Activated T-helper 1 cell treated with anti-CD3 and anti-CD28 coated beads, Interleukin-12 subunit alpha, Interleukin-12 subunit beta, Interleukin-2, Interleukin-4 antibody, amounts not matched to agents 30 ng/mL and 10 ng/mL and 1 ng/mL, durations not matched to agents 14 hours and 24 hours and 36 hours (primary cell): ENCODE results near the gene INTS13. TPM values are rescaled to one million over a fixed set of nuclear protein-coding genes. Genes with fewer than 3 reads are reported as not detected.
"Not testable (repeated sequence)": the region's sequence is repeated elsewhere in the genome, so short reads cannot be mapped to it uniquely, and the experiment has no call there.

Source experiments
- DNase-seq: peaks from one replicate; pipeline ENCODE4 v3.0.0; 2021; ENCODE audit warnings: low spot score
- H3K27ac Mint-ChIP-seq: one replicate; pipeline ENCODE4 v1.8.0; 2021; ENCODE audit warnings: mild to moderate bottlenecking, mixed read lengths
- H3K27me3 Mint-ChIP-seq: one replicate; pipeline ENCODE4 v1.8.0; 2022; ENCODE audit warnings: mild to moderate bottlenecking, moderate library complexity, mixed read lengths; ENCODE audit not compliant: insufficient read depth
- H3K36me3 Mint-ChIP-seq: one replicate; pipeline ENCODE4 v1.8.0; 2021; ENCODE audit warnings: low read depth, mixed read lengths
- H3K4me1 Mint-ChIP-seq: one replicate; pipeline ENCODE4 v1.8.0; 2021; ENCODE audit warnings: low read depth, mixed read lengths
- H3K4me3 Mint-ChIP-seq: one replicate; pipeline ENCODE4 v1.8.0; 2021; ENCODE audit warnings: mild to moderate bottlenecking, moderate library complexity, mixed read lengths
- H3K9me3 Mint-ChIP-seq: one replicate; pipeline ENCODE4 v1.8.0; 2021; ENCODE audit warnings: mixed read lengths
- intact Hi-C: fragments of 100-400 bp; cut with micrococcal nuclease; formaldehyde crosslinking; loops from one replicate; pipeline ENCODE4 v1.15.1; 2024
- total RNA-seq: library from RNA; stranded (reverse); gene quantifications from 2 replicates; pipeline ENCODE4 v1.2.3, GENCODE V29; 2022

The INTS13 gene
- 43.8 and 52.2 TPM in 2 replicates for total RNA-seq

- Mint-ChIP-seq H3K27ac (peak within 1 kb of the TSS; percentile 96), H3K36me3 (peaks cover 25% of the 10 kb centered on the region), H3K9me3 (no peaks in the 10 kb centered on the region), H3K27me3 (no peaks in the 10 kb centered on the region), H3K4me1 (peaks cover 82% of the 10 kb centered on the region), H3K4me3 (peak within 1 kb of the TSS; percentile 96)
- intact Hi-C loops, result loop anchor here (1.0 to 10.0 kb wide), 13 partner anchors 34 to 1886 kb away; partner anchors contain the start of genes MED21, STK38L and TM7SF3
- peak; percentile 97 for DNase-seq
These were observed at the start of gene INTS13, which contains the start of gene FGFR1OP2 for GRCh38 chr12:26937863-26938700. INTS13 (minus strand) TSS chr12:26937981; CDS start chr12:26936803, 1,178 bp downstream. FGFR1OP2 (plus strand) TSS chr12:26938470; CDS start chr12:26954159, 15,689 bp downstream.

- DNase-seq, result no peak
- Mint-ChIP-seq H3K4me1 (no peaks in the 10 kb centered on the region), H3K4me3 (no peak overlapping the region), H3K27ac (no peak overlapping the region), H3K9me3 (no peaks in the 10 kb centered on the region), H3K36me3 (peaks cover 37% of the 10 kb centered on the region), H3K27me3 (no peaks in the 10 kb centered on the region)
- intact Hi-C loops, result no loop called here
These were observed 45.1 kb upstream of the INTS13 start for GRCh38 chr12:26982866-26983265.

- Mint-ChIP-seq H3K27ac (no peak overlapping the region), H3K36me3 (peaks cover 40% of the 10 kb centered on the region), H3K4me3 (no peak overlapping the region), H3K9me3 (no peaks in the 10 kb centered on the region), H3K4me1 (peaks cover 15% of the 10 kb centered on the region), H3K27me3 (no peaks in the 10 kb centered on the region)
- intact Hi-C loops, result no loop called here
- no peak for DNase-seq
These were observed 42.0 kb upstream of the INTS13 start for GRCh38 chr12:26979733-26980132.

- intact Hi-C loops, result no loop called here
- H3K9me3 Mint-ChIP-seq, result no peaks in the 10 kb centered on the region
- no peak overlapping the region for H3K4me3 Mint-ChIP-seq
- peaks cover 44% of the 10 kb centered on the region for H3K36me3 Mint-ChIP-seq
- DNase-seq, result no peak
- peaks cover 15% of the 10 kb centered on the region for H3K4me1 Mint-ChIP-seq
- H3K27me3 Mint-ChIP-seq, result no peaks in the 10 kb centered on the region
- H3K27ac Mint-ChIP-seq, result no peak overlapping the region
These were observed 41.0 kb upstream of the INTS13 start for GRCh38 chr12:26978801-26979200.

- no peak for DNase-seq
- H3K27me3 Mint-ChIP-seq, result no peaks in the 10 kb centered on the region
- H3K36me3 Mint-ChIP-seq, result peaks cover 48% of the 10 kb centered on the region
- no peaks in the 10 kb centered on the region for H3K9me3 Mint-ChIP-seq
- peaks cover 21% of the 10 kb centered on the region for H3K4me1 Mint-ChIP-seq
- intact Hi-C loops, result no loop called here
- H3K27ac Mint-ChIP-seq, result no peak overlapping the region
- no peak overlapping the region for H3K4me3 Mint-ChIP-seq
These were observed 38.9 kb upstream of the INTS13 start for GRCh38 chr12:26976687-26977086.

- H3K9me3 Mint-ChIP-seq, result no peaks in the 10 kb centered on the region
- intact Hi-C loops, result loop anchor here (1.0 kb wide), 3 partner anchors 34 to 738 kb away; partner anchors contain the start of genes FGFR1OP2, MRPS35 and TM7SF3
- peak; percentile 60 for DNase-seq
- peak overlapping the region; percentile 74 for H3K27ac Mint-ChIP-seq
- H3K36me3 Mint-ChIP-seq, result peaks cover 55% of the 10 kb centered on the region
- peak overlapping the region; percentile 24 for H3K4me3 Mint-ChIP-seq
- peaks cover 24% of the 10 kb centered on the region for H3K4me1 Mint-ChIP-seq
- no peaks in the 10 kb centered on the region for H3K27me3 Mint-ChIP-seq
These were observed 34.2 kb upstream of the INTS13 start for GRCh38 chr12:26971963-26972362.

- Mint-ChIP-seq H3K4me1 (peaks cover 9% of the 10 kb centered on the region), H3K27ac (no peak overlapping the region), H3K36me3 (peaks cover 47% of the 10 kb centered on the region), H3K27me3 (no peaks in the 10 kb centered on the region), H3K4me3 (no peak overlapping the region), H3K9me3 (no peaks in the 10 kb centered on the region)
- DNase-seq, result no peak
- intact Hi-C loops, result no loop called here
These were observed 32.4 kb upstream of the INTS13 start for GRCh38 chr12:26970136-26970535.

GRCh38 chr12:26966842-26967241 lies 29.1 kb upstream of the INTS13 start:
- Mint-ChIP-seq H3K36me3 (peaks cover 41% of the 10 kb centered on the region), H3K27ac (no peak overlapping the region), H3K27me3 (no peaks in the 10 kb centered on the region), H3K4me1 (peaks cover 4% of the 10 kb centered on the region), H3K9me3 (no peaks in the 10 kb centered on the region), H3K4me3 (no peak overlapping the region)
- intact Hi-C loops, result no loop called here
- no peak for DNase-seq

GRCh38 chr12:26963413-26963812 lies 25.6 kb upstream of the INTS13 start:
- Mint-ChIP-seq H3K36me3 (peaks cover 42% of the 10 kb centered on the region), H3K9me3 (no peaks in the 10 kb centered on the region), H3K4me3 (no peak overlapping the region), H3K27ac (no peak overlapping the region), H3K4me1 (no peaks in the 10 kb centered on the region), H3K27me3 (no peaks in the 10 kb centered on the region)
- DNase-seq, result no peak
- intact Hi-C loops, result no loop called here

- H3K27ac Mint-ChIP-seq, result no peak overlapping the region
- H3K9me3 Mint-ChIP-seq, result no peaks in the 10 kb centered on the region
- no peaks in the 10 kb centered on the region for H3K27me3 Mint-ChIP-seq
- intact Hi-C loops, result no loop called here
- H3K36me3 Mint-ChIP-seq, result peaks cover 46% of the 10 kb centered on the region
- no peak overlapping the region for H3K4me3 Mint-ChIP-seq
- no peaks in the 10 kb centered on the region for H3K4me1 Mint-ChIP-seq
- no peak for DNase-seq
These were observed 24.0 kb upstream of the INTS13 start for GRCh38 chr12:26961803-26962202.

GRCh38 chr12:26961391-26961790 lies 23.6 kb upstream of the INTS13 start:
- intact Hi-C loops, H3K4me3 Mint-ChIP-seq, DNase-seq, H3K27ac Mint-ChIP-seq, H3K4me1 Mint-ChIP-seq, H3K9me3 Mint-ChIP-seq, H3K27me3 Mint-ChIP-seq: not testable (repeated sequence)
- H3K36me3 Mint-ChIP-seq, result peaks cover 46% of the 10 kb centered on the region

- peaks cover 31% of the 10 kb centered on the region for H3K36me3 Mint-ChIP-seq
- no peaks in the 10 kb centered on the region for H3K9me3 Mint-ChIP-seq
- H3K27me3 Mint-ChIP-seq, result no peaks in the 10 kb centered on the region
- no peak for DNase-seq
- peaks cover 16% of the 10 kb centered on the region for H3K4me1 Mint-ChIP-seq
- no peak overlapping the region for H3K27ac Mint-ChIP-seq
- intact Hi-C loops, result no loop called here
- no peak overlapping the region for H3K4me3 Mint-ChIP-seq
These were observed 16.2 kb upstream of the INTS13 start for GRCh38 chr12:26954027-26954426.

- H3K4me3 Mint-ChIP-seq, result no peak overlapping the region
These were observed 15.7 kb upstream of the INTS13 start for GRCh38 chr12:26953447-26953846.

More at GRCh38 chr12:26953447-26953846, 15.7 kb upstream of the INTS13 start:
- Mint-ChIP-seq H3K27me3 (no peaks in the 10 kb centered on the region), H3K9me3 (peaks cover 2% of the 10 kb centered on the region), H3K27ac (no peak overlapping the region), H3K36me3 (peaks cover 31% of the 10 kb centered on the region), H3K4me1 (peaks cover 18% of the 10 kb centered on the region)
- intact Hi-C loops, result no loop called here
- DNase-seq, result no peak
